ENCODE data around the gene THBS4.

Gene THBS4

DNA sequence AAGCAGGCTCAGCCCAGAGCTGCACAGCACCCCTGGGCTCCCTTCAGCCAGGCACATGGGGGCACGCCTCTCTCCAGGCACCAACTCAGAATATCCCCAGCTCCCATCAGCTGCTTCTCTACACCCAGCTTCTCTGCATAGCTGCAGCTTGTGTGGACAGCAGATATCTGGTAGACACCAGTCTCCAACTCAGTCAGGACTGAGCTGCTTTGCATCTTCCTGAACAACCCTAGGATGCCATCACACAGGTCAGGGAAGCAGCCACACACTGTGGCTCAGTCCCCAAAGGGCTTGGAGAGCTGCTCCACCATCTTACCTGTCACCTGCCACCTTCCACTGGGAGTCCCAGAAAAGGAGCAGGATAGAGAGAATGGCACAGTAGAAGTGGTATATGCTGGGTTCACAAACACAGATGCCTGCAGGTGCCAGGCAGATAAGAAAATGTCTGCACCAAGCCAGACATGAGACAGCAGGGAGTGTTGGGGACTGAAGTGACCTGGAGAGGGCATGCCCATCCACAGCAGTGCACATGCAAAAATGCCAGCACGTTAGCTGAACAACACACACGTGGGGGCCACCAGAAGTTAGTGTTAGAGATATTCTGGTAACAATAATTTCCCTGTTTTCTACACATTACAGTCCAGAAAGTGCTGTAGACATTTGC is 42.0 kb downstream of the THBS4 start:
- ChIA-PET CTCF (interaction anchor here (0.6 to 1.2 kb wide), 3 partner anchors 14 to 1052 kb away, joined by 3 to 6 read pairs (median 3); no protein-coding TSS in a partner anchor), POLR2A (no interaction called here)
- TF ChIP-seq ZNF398 (tag by site-specific recombination; IDR thresholded peaks at IDR 0.05) (no peak), REPIN1 (tag by site-specific recombination; IDR thresholded peaks at IDR 0.05; ENCODE audit: low read depth) (no peak), ZNF394 (tag by site-specific recombination; IDR thresholded peaks at IDR 0.05; ENCODE audit: borderline replicate concordance) (no peak; the same call in 1 of the 2 replicates), FEZF1 (tag by site-specific recombination; IDR thresholded peaks at IDR 0.05) (no peak)
- TF ChIP-seq, protein P1, sequence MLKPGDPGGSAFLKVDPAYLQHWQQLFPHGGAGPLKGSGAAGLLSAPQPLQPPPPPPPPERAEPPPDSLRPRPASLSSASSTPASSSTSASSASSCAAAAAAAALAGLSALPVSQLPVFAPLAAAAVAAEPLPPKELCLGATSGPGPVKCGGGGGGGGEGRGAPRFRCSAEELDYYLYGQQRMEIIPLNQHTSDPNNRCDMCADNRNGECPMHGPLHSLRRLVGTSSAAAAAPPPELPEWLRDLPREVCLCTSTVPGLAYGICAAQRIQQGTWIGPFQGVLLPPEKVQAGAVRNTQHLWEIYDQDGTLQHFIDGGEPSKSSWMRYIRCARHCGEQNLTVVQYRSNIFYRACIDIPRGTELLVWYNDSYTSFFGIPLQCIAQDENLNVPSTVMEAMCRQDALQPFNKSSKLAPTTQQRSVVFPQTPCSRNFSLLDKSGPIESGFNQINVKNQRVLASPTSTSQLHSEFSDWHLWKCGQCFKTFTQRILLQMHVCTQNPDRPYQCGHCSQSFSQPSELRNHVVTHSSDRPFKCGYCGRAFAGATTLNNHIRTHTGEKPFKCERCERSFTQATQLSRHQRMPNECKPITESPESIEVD (tag by site-specific recombination; IDR thresholded peaks at IDR 0.05): no peak
- Histone ChIP-seq H3K9me3 (ENCODE audit: control insufficient read depth, insufficient read depth, low read depth, low read length) (no peaks in the 10 kb centered on the region), H3K27ac (ENCODE audit: extremely low read depth, low read depth, low read length) (0 out of 2 replicates have a peak overlapping the region, but pooled peaks have one; percentile 11), H3K4me3 (ENCODE audit: low read depth, low read length) (no peak overlapping the region), H3K4me1 (ENCODE audit: control insufficient read depth, insufficient read depth, low read length) (peaks cover 8% of the 10 kb centered on the region), H3K36me3 (ENCODE audit: control insufficient read depth in 2 of 2, insufficient read depth in 1 of 2, low read length in 2 of 2) (no peaks in the 10 kb centered on the region)

GRCh38 chr5:80078921-80079320 is 43.8 kb downstream of the THBS4 start:
- peaks cover 8% of the 10 kb centered on the region for H3K4me1 ChIP-seq (ENCODE audit: control insufficient read depth, insufficient read depth, low read length)
- POLR2A ChIA-PET: no interaction called here
- no peaks in the 10 kb centered on the region for H3K36me3 ChIP-seq (ENCODE audit: control insufficient read depth in 2 of 2, insufficient read depth in 1 of 2, low read length in 2 of 2)
- TF ChIP-seq ZNF37A (tag by site-specific recombination; IDR thresholded peaks at IDR 0.05) (no peak), ZNF335 (tag by site-specific recombination; conservative IDR thresholded peaks at IDR 0.05) (no peak), BCL6B (tag by site-specific recombination; IDR thresholded peaks at IDR 0.05) (no peak), ZBTB7A (tag by site-specific recombination; IDR thresholded peaks at IDR 0.05; ENCODE audit: low read depth) (no peak), TRIM28 (IDR thresholded peaks at IDR 0.05; ENCODE audit: borderline replicate concordance, low read length) (no peak), ZNF514 (tag by site-specific recombination; IDR thresholded peaks at IDR 0.05) (no peak), ZNF521 (tag by site-specific recombination; IDR thresholded peaks at IDR 0.05) (no peak)
- no peak overlapping the region for H3K4me3 ChIP-seq (ENCODE audit: low read depth, low read length)
- CTCF ChIA-PET: interaction anchor here (0.8 to 0.9 kb wide), 2 partner anchors 10 to 23 kb away, joined by 3 read pairs; no protein-coding TSS in a partner anchor
- no peaks in the 10 kb centered on the region for H3K9me3 ChIP-seq (ENCODE audit: control insufficient read depth, insufficient read depth, low read depth, low read length)
- H3K27ac ChIP-seq (ENCODE audit: extremely low read depth, low read depth, low read length): no peak overlapping the region

GRCh38 chr5:80082281-80082680 is 47.1 kb downstream of the THBS4 start:
- H3K27ac ChIP-seq (ENCODE audit: extremely low read depth, low read depth, low read length): no peak overlapping the region
- TF ChIP-seq ZNF155 (tag by site-specific recombination; IDR thresholded peaks at IDR 0.05) (no peak), ZNF768 (tag by site-specific recombination; IDR thresholded peaks at IDR 0.05) (no peak), ZNF585B (tag by site-specific recombination; IDR thresholded peaks at IDR 0.05) (no peak), ZNF830 (tag by site-specific recombination; IDR thresholded peaks at IDR 0.05; ENCODE audit: low read depth) (no peak), ZIC2 (tag by site-specific recombination; IDR thresholded peaks at IDR 0.05) (no peak), HIC1 (tag by site-specific recombination; IDR thresholded peaks at IDR 0.05) (no peak), BCL11A (tag by site-specific recombination; IDR thresholded peaks at IDR 0.05; ENCODE audit: low read depth) (no peak), ZNF26 (tag by site-specific recombination; IDR thresholded peaks at IDR 0.05) (no peak), ZNF37A (tag by site-specific recombination; IDR thresholded peaks at IDR 0.05) (no peak), BCL6B (tag by site-specific recombination; IDR thresholded peaks at IDR 0.05) (no peak)

More at GRCh38 chr5:80082281-80082680, 47.1 kb downstream of the THBS4 start:
- ChIA-PET POLR2A (no interaction called here), CTCF (interaction anchor here (2.0 kb wide), 1 partner anchor 206 kb away, joined by 10 read pairs; no protein-coding TSS in a partner anchor)
- Histone ChIP-seq H3K4me1 (ENCODE audit: control insufficient read depth, insufficient read depth, low read length) (no peaks in the 10 kb centered on the region; the same call in 1 of the 2 replicates), H3K9me3 (ENCODE audit: control insufficient read depth, insufficient read depth, low read depth, low read length) (no peaks in the 10 kb centered on the region), H3K36me3 (ENCODE audit: control insufficient read depth in 2 of 2, insufficient read depth in 1 of 2, low read length in 2 of 2) (no peaks in the 10 kb centered on the region), H3K4me3 (ENCODE audit: low read depth, low read length) (no peak overlapping the region)

Data from HEK293 (cell line).